ENCODE results near the gene DAPK1.
"Not testable (repeated sequence)": the region's sequence is repeated elsewhere in the genome, so short reads cannot be mapped to it uniquely, and the experiment has no call there.

The DAPK1 gene

GRCh38 chr9:87548159-87548558 is 50.5 kb downstream of the DAPK1 start:
- DNase-seq, result no peak

GRCh38 chr9:87549088-87549487 is 51.4 kb downstream of the DAPK1 start:
- not testable (repeated sequence) for DNase-seq

- DNase-seq, result no peak
These were observed 52.1 kb downstream of the DAPK1 start for GRCh38 chr9:87549791-87550190.

- DNase-seq, result no peak
These were observed 52.7 kb downstream of the DAPK1 start for GRCh38 chr9:87550253-87550954.

GRCh38 chr9:87551772-87552217 is 54.1 kb downstream of the DAPK1 start:
- no peak for DNase-seq

GRCh38 chr9:87554171-87554910 is 56.7 kb downstream of the DAPK1 start:
- peak in 1 of 3 experiments; percentile 25 for DNase-seq

GRCh38 chr9:87554976-87555375 is 57.3 kb downstream of the DAPK1 start:
- DNase-seq, result no peak

- DNase-seq, result peak in 2 of 3 experiments; percentile 71 to 92
These were observed 58.4 kb downstream of the DAPK1 start for GRCh38 chr9:87556039-87556438.

GRCh38 chr9:87556821-87557220 is 59.2 kb downstream of the DAPK1 start:
- DNase-seq, result no peak

- no peak for DNase-seq
These were observed 60.3 kb downstream of the DAPK1 start for GRCh38 chr9:87557996-87558395.

GRCh38 chr9:87558606-87559190 is 61.0 kb downstream of the DAPK1 start:
- no peak for DNase-seq

GRCh38 chr9:87562062-87562461 is 64.4 kb downstream of the DAPK1 start:
- no peak for DNase-seq

GRCh38 chr9:87562530-87563170 is 65.0 kb downstream of the DAPK1 start:
- no peak for DNase-seq

GRCh38 chr9:87564111-87564510 is 66.4 kb downstream of the DAPK1 start:
- DNase-seq, result no peak

GRCh38 chr9:87564791-87565241 is 67.1 kb downstream of the DAPK1 start:
- DNase-seq, result no peak

- DNase-seq, result no peak
These were observed 69.3 kb downstream of the DAPK1 start for GRCh38 chr9:87567001-87567400.

- no peak for DNase-seq
These were observed 69.9 kb downstream of the DAPK1 start for GRCh38 chr9:87567571-87567970.

GRCh38 chr9:87567983-87568382 is 70.3 kb downstream of the DAPK1 start:
- DNase-seq, result no peak

- DNase-seq, result no peak
These were observed 70.7 kb downstream of the DAPK1 start for GRCh38 chr9:87568401-87568800.

GRCh38 chr9:87569008-87569509 is 71.4 kb downstream of the DAPK1 start:
- DNase-seq, result peak in 2 of 3 experiments; percentile 7 to 35

GRCh38 chr9:87569518-87569917 is 71.9 kb downstream of the DAPK1 start:
- DNase-seq, result peak in 1 of 3 experiments; percentile 45

GRCh38 chr9:87570000-87570908 is 72.6 kb downstream of the DAPK1 start:
- DNase-seq, result peak in 2 of 3 experiments; percentile 47 to 59

Measured in NCI-H1417 (cell line).